Measurements from ENCODE around the gene COPRS.
"Not testable (repeated sequence)": the region's sequence is repeated elsewhere in the genome, so short reads cannot be mapped to it uniquely, and the experiment has no call there.

COPRS gene

GRCh38 chr17:31811101-31811500, 47.9 kb downstream of the COPRS start:
- Mint-ChIP-seq H3K4me3 (no peak overlapping the region), H3K4me1 (peaks cover 12% of the 10 kb centered on the region), H3K9me3 (no peaks in the 10 kb centered on the region), H3K27me3 (ENCODE audit: low read depth) (no peaks in the 10 kb centered on the region), H3K36me3 (ENCODE audit: low read depth) (no peaks in the 10 kb centered on the region), H3K27ac (no peak overlapping the region)
- TF ChIP-seq, protein P1, sequence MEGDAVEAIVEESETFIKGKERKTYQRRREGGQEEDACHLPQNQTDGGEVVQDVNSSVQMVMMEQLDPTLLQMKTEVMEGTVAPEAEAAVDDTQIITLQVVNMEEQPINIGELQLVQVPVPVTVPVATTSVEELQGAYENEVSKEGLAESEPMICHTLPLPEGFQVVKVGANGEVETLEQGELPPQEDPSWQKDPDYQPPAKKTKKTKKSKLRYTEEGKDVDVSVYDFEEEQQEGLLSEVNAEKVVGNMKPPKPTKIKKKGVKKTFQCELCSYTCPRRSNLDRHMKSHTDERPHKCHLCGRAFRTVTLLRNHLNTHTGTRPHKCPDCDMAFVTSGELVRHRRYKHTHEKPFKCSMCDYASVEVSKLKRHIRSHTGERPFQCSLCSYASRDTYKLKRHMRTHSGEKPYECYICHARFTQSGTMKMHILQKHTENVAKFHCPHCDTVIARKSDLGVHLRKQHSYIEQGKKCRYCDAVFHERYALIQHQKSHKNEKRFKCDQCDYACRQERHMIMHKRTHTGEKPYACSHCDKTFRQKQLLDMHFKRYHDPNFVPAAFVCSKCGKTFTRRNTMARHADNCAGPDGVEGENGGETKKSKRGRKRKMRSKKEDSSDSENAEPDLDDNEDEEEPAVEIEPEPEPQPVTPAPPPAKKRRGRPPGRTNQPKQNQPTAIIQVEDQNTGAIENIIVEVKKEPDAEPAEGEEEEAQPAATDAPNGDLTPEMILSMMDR (IDR thresholded peaks at IDR 0.05; ENCODE audit: unreplicated experiment in 3 of 3): no peak

DNA sequence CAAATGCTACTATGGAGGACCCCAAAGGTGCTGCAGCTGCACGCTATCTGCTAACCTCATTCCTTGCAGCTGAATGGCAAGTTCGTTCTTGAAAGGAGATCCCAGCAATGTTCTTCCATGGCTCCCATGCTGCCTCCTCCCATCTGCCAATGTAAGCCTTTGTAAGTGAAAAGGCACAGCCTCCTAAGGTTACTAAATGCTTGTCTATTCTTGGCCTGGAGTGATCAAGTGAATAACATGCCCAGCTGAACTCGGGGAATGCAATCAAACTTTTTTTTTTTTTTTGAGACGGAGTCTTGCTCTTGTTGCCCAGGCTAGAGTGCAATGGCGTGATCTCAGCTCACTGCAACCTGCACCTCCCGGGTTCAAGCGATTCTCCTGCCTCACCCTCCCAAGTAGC, 49.2 kb downstream of the COPRS start:
- H3K27me3 Mint-ChIP-seq (ENCODE audit: low read depth); H3K27ac Mint-ChIP-seq; H3K36me3 Mint-ChIP-seq (ENCODE audit: low read depth); H3K9me3 Mint-ChIP-seq; H3K4me3 Mint-ChIP-seq: not testable (repeated sequence)
- H3K4me1 Mint-ChIP-seq: peaks cover 12% of the 10 kb centered on the region

DNA sequence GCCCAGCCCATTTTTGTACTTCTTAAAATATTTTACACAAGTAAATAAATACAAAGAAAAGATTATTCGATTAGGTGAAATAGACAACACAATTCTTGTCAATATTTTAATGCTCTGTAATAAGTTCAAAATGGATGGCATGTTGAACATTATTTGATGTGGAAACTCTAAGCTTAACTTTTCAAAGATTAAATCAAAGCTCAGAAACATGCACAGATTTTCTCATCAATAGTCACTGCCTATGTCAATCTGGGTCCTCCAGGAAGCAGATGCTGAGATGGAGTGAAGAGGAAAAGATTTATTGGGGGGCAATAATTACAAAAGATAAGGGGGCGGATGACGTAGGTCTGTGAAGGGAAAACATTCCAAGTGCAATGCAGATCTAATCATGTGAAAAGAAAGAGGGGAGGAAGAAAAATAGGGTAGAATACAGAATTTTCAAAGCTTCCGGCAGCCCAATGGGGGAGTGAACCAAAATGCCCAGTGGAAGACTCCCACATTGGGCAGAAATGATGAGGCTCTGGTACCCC, 50.5 kb downstream of the COPRS start:
- Mint-ChIP-seq H3K27ac (peak overlapping the region in 1 of 3 experiments; percentile 10), H3K27me3 (ENCODE audit: low read depth) (no peaks in the 10 kb centered on the region), H3K4me3 (no peak overlapping the region), H3K9me3 (no peaks in the 10 kb centered on the region), H3K36me3 (ENCODE audit: low read depth) (no peaks in the 10 kb centered on the region), H3K4me1 (peaks cover 12% of the 10 kb centered on the region)
- TF ChIP-seq, protein P1 (IDR thresholded peaks at IDR 0.05; ENCODE audit: unreplicated experiment in 3 of 3): no peak

DNA sequence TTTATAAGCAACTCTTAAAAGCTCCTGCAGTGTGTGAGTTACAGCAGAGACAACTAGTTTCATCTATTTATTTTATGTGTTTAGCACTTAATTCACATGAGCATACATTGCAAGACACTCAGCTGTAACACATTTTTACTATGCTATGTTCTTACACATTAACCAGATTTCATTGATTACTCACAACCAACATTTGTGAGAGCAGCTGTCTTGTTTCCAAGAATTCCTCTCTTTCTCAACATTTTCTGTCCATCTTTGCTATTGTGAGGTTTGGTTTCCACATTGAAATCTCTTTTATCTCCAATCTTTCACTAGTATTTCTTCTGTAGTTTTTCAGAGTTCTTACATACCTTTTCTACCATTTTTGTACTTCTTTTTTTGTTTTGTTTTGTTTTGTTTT, 51.2 kb downstream of the COPRS start:
- peaks cover 12% of the 10 kb centered on the region for H3K4me1 Mint-ChIP-seq
- peaks cover 4% of the 10 kb centered on the region for H3K27me3 Mint-ChIP-seq (ENCODE audit: low read depth)
- H3K9me3 Mint-ChIP-seq: no peaks in the 10 kb centered on the region
- TF ChIP-seq, protein P1 (IDR thresholded peaks at IDR 0.05; ENCODE audit: unreplicated experiment in 3 of 3): no peak
- H3K27ac Mint-ChIP-seq: no peak overlapping the region
- no peak overlapping the region for H3K4me3 Mint-ChIP-seq
- H3K36me3 Mint-ChIP-seq (ENCODE audit: low read depth): no peaks in the 10 kb centered on the region

DNA sequence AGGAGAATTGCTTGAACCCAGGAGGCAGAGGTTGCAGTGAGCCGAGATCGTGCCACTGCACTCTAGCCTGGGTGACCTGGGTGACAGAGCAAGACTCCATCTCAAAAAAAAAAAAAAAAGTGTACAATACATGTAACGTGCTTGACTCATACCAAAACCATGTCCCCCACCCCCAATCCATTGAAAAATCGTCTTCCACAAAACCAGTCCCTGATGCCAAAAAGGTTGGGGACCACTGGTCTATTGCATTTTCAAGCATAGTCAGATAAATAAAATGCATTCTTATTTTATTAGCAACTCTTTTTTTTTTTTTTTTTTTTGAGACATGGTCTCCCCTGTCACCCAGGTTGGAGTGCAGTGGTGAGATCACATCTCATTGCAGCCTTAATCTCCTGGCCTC, 52.1 kb downstream of the COPRS start:
- no peaks in the 10 kb centered on the region for H3K36me3 Mint-ChIP-seq (ENCODE audit: low read depth)
- no peak overlapping the region for H3K4me3 Mint-ChIP-seq
- peaks cover 12% of the 10 kb centered on the region for H3K4me1 Mint-ChIP-seq
- no peak overlapping the region for H3K27ac Mint-ChIP-seq
- TF ChIP-seq, protein P1 (IDR thresholded peaks at IDR 0.05; ENCODE audit: unreplicated experiment in 3 of 3): no peak
- peaks cover 7% of the 10 kb centered on the region for H3K27me3 Mint-ChIP-seq (ENCODE audit: low read depth)
- no peaks in the 10 kb centered on the region for H3K9me3 Mint-ChIP-seq

- peak overlapping the region in 2 of 3 experiments; percentile 67 to 68 for H3K27ac Mint-ChIP-seq
- TF ChIP-seq, protein P1 (IDR thresholded peaks at IDR 0.05; ENCODE audit: unreplicated experiment in 3 of 3): no peak
- no peaks in the 10 kb centered on the region for H3K9me3 Mint-ChIP-seq
- H3K27me3 Mint-ChIP-seq (ENCODE audit: low read depth): peaks cover 9% of the 10 kb centered on the region
- H3K4me1 Mint-ChIP-seq: peaks cover 2% of the 10 kb centered on the region
- no peaks in the 10 kb centered on the region for H3K36me3 Mint-ChIP-seq (ENCODE audit: low read depth)
- H3K4me3 Mint-ChIP-seq: no peak overlapping the region
Observed at GRCh38 chr17:31803494-31804213, 55.4 kb downstream of the COPRS start.

All from nephron (organoid).